ENCODE results near the gene PCDH9.

DNA sequence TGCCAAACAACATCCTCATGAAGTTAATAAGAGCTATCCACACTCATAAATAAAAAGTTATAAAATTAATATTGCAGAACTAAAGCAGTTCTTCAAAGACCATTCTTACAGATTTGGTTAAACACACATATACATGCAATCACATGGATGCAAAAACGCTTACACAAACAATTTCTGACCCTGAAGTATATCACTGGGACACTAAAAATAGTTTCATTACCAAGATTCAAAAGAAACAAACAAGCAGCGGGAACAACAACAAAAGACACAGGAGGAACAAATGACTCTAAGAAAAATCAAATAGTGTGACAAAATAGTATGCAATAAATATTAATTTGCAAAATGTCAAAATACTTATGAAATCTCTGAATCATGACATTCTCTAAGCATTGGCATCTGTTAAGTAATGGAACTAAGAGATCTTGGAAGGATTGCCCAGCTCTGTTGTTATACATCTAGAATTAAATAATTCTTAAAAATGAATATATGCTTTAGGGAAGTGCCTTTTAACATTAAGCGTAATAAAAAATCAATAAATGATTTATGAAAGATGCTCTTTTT lies 132.2 kb downstream of the PCDH9 start:
- TF ChIP-seq, protein P1, sequence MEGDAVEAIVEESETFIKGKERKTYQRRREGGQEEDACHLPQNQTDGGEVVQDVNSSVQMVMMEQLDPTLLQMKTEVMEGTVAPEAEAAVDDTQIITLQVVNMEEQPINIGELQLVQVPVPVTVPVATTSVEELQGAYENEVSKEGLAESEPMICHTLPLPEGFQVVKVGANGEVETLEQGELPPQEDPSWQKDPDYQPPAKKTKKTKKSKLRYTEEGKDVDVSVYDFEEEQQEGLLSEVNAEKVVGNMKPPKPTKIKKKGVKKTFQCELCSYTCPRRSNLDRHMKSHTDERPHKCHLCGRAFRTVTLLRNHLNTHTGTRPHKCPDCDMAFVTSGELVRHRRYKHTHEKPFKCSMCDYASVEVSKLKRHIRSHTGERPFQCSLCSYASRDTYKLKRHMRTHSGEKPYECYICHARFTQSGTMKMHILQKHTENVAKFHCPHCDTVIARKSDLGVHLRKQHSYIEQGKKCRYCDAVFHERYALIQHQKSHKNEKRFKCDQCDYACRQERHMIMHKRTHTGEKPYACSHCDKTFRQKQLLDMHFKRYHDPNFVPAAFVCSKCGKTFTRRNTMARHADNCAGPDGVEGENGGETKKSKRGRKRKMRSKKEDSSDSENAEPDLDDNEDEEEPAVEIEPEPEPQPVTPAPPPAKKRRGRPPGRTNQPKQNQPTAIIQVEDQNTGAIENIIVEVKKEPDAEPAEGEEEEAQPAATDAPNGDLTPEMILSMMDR (IDR thresholded peaks at IDR 0.05): no peak
- no peak for TF ChIP-seq POLR2A (IDR thresholded peaks at IDR 0.05)
